ENCODE results near the gene ARHGAP24.

Gene ARHGAP24

GRCh38 chr4:85767649-85768048 is 292.7 kb downstream of the ARHGAP24 start:
- no peak for DNase-seq (ENCODE audit: low read depth)
- in situ Hi-C loops (cut with HindIII; ENCODE audit: low sequenced_read_pairs): no loop called here
- TF ChIP-seq CTCF (IDR thresholded peaks at IDR 0.05; ENCODE audit: low read depth, low read length, missing control alignments): no peak
- no peak overlapping the region for H3K4me3 ChIP-seq (ENCODE audit: low read depth, low read length)

GRCh38 chr4:85769009-85769408 is 294.1 kb downstream of the ARHGAP24 start:
- no peak overlapping the region for H3K4me3 ChIP-seq (ENCODE audit: low read depth, low read length)
- in situ Hi-C loops (cut with HindIII; ENCODE audit: low sequenced_read_pairs): no loop called here
- no peak for DNase-seq (ENCODE audit: low read depth)
- no peak for TF ChIP-seq CTCF (IDR thresholded peaks at IDR 0.05; ENCODE audit: low read depth, low read length, missing control alignments)

GRCh38 chr4:85772470-85772869 is 297.5 kb downstream of the ARHGAP24 start:
- TF ChIP-seq CTCF (IDR thresholded peaks at IDR 0.05; ENCODE audit: low read depth, low read length, missing control alignments): no peak
- H3K4me3 ChIP-seq (ENCODE audit: low read depth, low read length): no peak overlapping the region
- in situ Hi-C loops (cut with HindIII; ENCODE audit: low sequenced_read_pairs): no loop called here
- no peak for DNase-seq (ENCODE audit: low read depth)

GRCh38 chr4:85773372-85773771 is 298.4 kb downstream of the ARHGAP24 start:
- H3K4me3 ChIP-seq (ENCODE audit: low read depth, low read length): no peak overlapping the region
- in situ Hi-C loops (cut with HindIII; ENCODE audit: low sequenced_read_pairs): no loop called here
- no peak for DNase-seq (ENCODE audit: low read depth)
- TF ChIP-seq CTCF (IDR thresholded peaks at IDR 0.05; ENCODE audit: low read depth, low read length, missing control alignments): no peak

- H3K4me3 ChIP-seq (ENCODE audit: low read depth, low read length): no peak overlapping the region
- DNase-seq (ENCODE audit: low read depth): no peak
- in situ Hi-C loops (cut with HindIII; ENCODE audit: low sequenced_read_pairs): no loop called here
- TF ChIP-seq CTCF (IDR thresholded peaks at IDR 0.05; ENCODE audit: low read depth, low read length, missing control alignments): no peak
Measured at GRCh38 chr4:85774000-85774399, 299.1 kb downstream of the ARHGAP24 start.

- no peak overlapping the region for H3K4me3 ChIP-seq (ENCODE audit: low read depth, low read length)
- in situ Hi-C loops (cut with HindIII; ENCODE audit: low sequenced_read_pairs): no loop called here
- TF ChIP-seq CTCF (IDR thresholded peaks at IDR 0.05; ENCODE audit: low read depth, low read length, missing control alignments): no peak
- no peak for DNase-seq (ENCODE audit: low read depth)
Measured at GRCh38 chr4:85774489-85774888, 299.5 kb downstream of the ARHGAP24 start.

GRCh38 chr4:85776096-85776495 is 301.1 kb downstream of the ARHGAP24 start:
- H3K4me3 ChIP-seq (ENCODE audit: low read depth, low read length): no peak overlapping the region
- DNase-seq (ENCODE audit: low read depth): no peak
- in situ Hi-C loops (cut with HindIII; ENCODE audit: low sequenced_read_pairs): no loop called here
- no peak for TF ChIP-seq CTCF (IDR thresholded peaks at IDR 0.05; ENCODE audit: low read depth, low read length, missing control alignments)

Data from astrocyte of the cerebellum (primary cell).